GM12878 (cell line): Measurements from ENCODE around the gene FOXRED2. TPM values are rescaled to one million over a fixed set of nuclear protein-coding genes. Genes with fewer than 3 reads are reported as not detected.

ENCODE experiments used
- ATAC-seq: fragments of 200-7000 bp; cut with Tn5 transposase; 3 replicates; pipeline ENCODE4 v1.9.1; 2020; ENCODE audit warnings: mild to moderate bottlenecking, moderate library complexity
- BruUV-seq: library from RNA; stranded (reverse); fragments of 400-500 nt; replicated peaks from 2 replicates; lab custom pipeline; 2021; lab: Mats Ljungman, UMichigan
- CTCF ChIA-PET: fragments of 300-600 bp; sonication (Branson Sonifier 250); formaldehyde crosslinking; extraction: SDS; loops from one replicate; lab custom pipeline; 2021; ENCODE audit warnings: inconsistent platforms; lab: Yijun Ruan, JAX
- POLR2A ChIA-PET: fragments of 350-600 bp; formaldehyde crosslinking; extraction: SDS; loops from one replicate; lab custom pipeline; 2021; ENCODE audit warnings: inconsistent platforms; lab: Charles Lee
- RAD21 ChIA-PET: fragments of 300-600 bp; sonication (Branson Sonifier 250); formaldehyde crosslinking; loops from one replicate; lab custom pipeline; 2023; ENCODE audit warnings: antibody characterized with exemption; ENCODE audit not compliant: unreplicated experiment; lab: Charles Lee
- SMC1A ChIA-PET: fragments of 300-600 bp; sonication (Branson Sonifier 250); formaldehyde crosslinking; loops from one replicate; lab custom pipeline; 2023; ENCODE audit not compliant: unreplicated experiment, uncharacterized antibody; lab: Charles Lee
- DNase-seq: peaks from one replicate; pipeline ENCODE4 v3.0.0-alpha.2; 2011; ENCODE audit warnings: low read depth, low spot score
- FAIRE-seq: peaks from 3 replicates; lab custom pipeline; 2011; peaks lifted over from hg19 to GRCh38; lab: Jason Lieb, UNC
- H2AFZ ChIP-seq: 2 replicates; pipeline ENCODE4 v1.6.0; 2011; ENCODE audit warnings: low read depth, low read length, control low read depth; ENCODE audit not compliant: control insufficient read depth
- H3K27ac ChIP-seq: 2 replicates; pipeline ENCODE4 v1.5.1; 2011; ENCODE audit warnings: control low read depth; ENCODE audit not compliant: control insufficient read depth, insufficient read depth
- H3K27me3 ChIP-seq, 2 experiments: replicated peaks in 1 of 2; 2 replicates each; pipeline versions ENCODE4 v1.6.0 to v1.6.1; 2011; ENCODE audit warnings: low read length in 1 of 2; ENCODE audit not compliant: control insufficient read depth in 2 of 2, insufficient read depth in 2 of 2
- H3K36me3 ChIP-seq, 2 experiments: 2 replicates each; pipeline ENCODE4 v1.5.1; 2011; ENCODE audit warnings: low read length in 1 of 2; ENCODE audit not compliant: control insufficient read depth in 2 of 2, insufficient read depth in 2 of 2
- H3K4me1 ChIP-seq: 2 replicates; pipeline ENCODE4 v1.6.1; 2011; ENCODE audit warnings: mild to moderate bottlenecking, low read length, moderate library complexity, mixed read lengths; ENCODE audit not compliant: control insufficient read depth, insufficient read depth
- H3K4me2 ChIP-seq: 2 replicates; pipeline ENCODE4 v1.6.0; 2011; ENCODE audit warnings: control low read depth; ENCODE audit not compliant: control insufficient read depth, insufficient read depth
- H3K4me3 ChIP-seq: fragments of 200-600 bp; sonication (generic); 2 replicates; pipeline ENCODE4 v1.5.1; 2016
- H3K79me2 ChIP-seq: 2 replicates; pipeline ENCODE4 v1.6.0; 2011; ENCODE audit warnings: low read length; ENCODE audit not compliant: control insufficient read depth, insufficient read depth
- H3K9ac ChIP-seq: 2 replicates; pipeline ENCODE4 v1.8.0; 2011; ENCODE audit warnings: low read length, control low read depth, mixed read lengths; ENCODE audit not compliant: control insufficient read depth, insufficient read depth
- H3K9me3 ChIP-seq: replicated peaks from 3 replicates; pipeline ENCODE4 v1.5.1; 2011; ENCODE audit warnings: mild to moderate bottlenecking, low read length; ENCODE audit not compliant: control insufficient read depth, insufficient read depth
- H4K20me1 ChIP-seq: 2 replicates; pipeline ENCODE4 v1.6.0; 2011; ENCODE audit not compliant: control insufficient read depth, insufficient read depth
- MXI1 ChIP-seq: fragments of 150-350 bp; IDR thresholded peaks from 2 replicates; pipeline ENCODE4 v1.6.1; 2011; ENCODE audit warnings: low read depth, mild to moderate bottlenecking, inconsistent platforms, low read length, improper control_type of control experiment
- SRF ChIP-seq, 2 experiments: IDR thresholded peaks; 2 replicates each; pipeline ENCODE4 v1.6.1; 2011; ENCODE audit warnings: low read depth in 2 of 2, low read length in 2 of 2, mild to moderate bottlenecking in 1 of 2, moderate library complexity in 1 of 2
- WGBS: methylation state at CpG from one replicate; pipeline ENCODE4 v1.1.6; 2016; ENCODE audit warnings: low lambda C conversion rate; ENCODE audit not compliant: insufficient replicate concordance, insufficient coverage; ENCODE audit errors: missing lambda C conversion rate; 5-methylcytosine and 5-hydroxymethylcytosine counted together
- in situ Hi-C: fragments of 300-500 bp; cut with MboI; formaldehyde crosslinking; loops from 9 replicates; pipeline ENCODE4 v1.14.3; 2018; ENCODE audit warnings: mixed read lengths
- intact Hi-C: fragments of 100-400 bp; cut with micrococcal nuclease; formaldehyde crosslinking; loops from one replicate; pipeline ENCODE4 v1.14.2; 2022; ENCODE audit not compliant: unreplicated experiment
- polyA plus RNA-seq, 11 experiments: library from polyadenylated mRNA; depleted of rRNA in 4 of 11; unstranded in 6 of 11; stranded (reverse) in 5 of 11; fragments of >200 nt; fragmentation: Nextera tagmentation in 4 of 11; fragmentation: Illumina TruSeq in 1 of 11; extraction: Ambion mirVana in 4 of 11; extraction: Trizol in 1 of 11; gene quantifications; 1 replicate in 1 of 11; 2 replicates in 10 of 11; pipeline versions ENCODE4 v1.2.1 to v1.2.3, GENCODE V29; 2011 to 2016; ENCODE audit warnings: inconsistent platforms in 2 of 11, missing spikeins in 2 of 11, low read depth in 1 of 11
- total RNA-seq, 4 experiments: library from RNA; depleted of rRNA in 3 of 4; stranded (reverse); fragments of >200 nt in 3 of 4; fragmentation: Illumina TruSeq in 1 of 4; extraction: Trizol in 1 of 4; gene quantifications; 2 replicates each; pipeline versions ENCODE4 v1.2.1 to v1.2.3, GENCODE V29; 2013 to 2021
- TF ChIP-seq, protein P1 (sequence below): IDR thresholded peaks from 2 replicates; pipeline ENCODE4 v1.6.1; 2011; ENCODE audit warnings: borderline replicate concordance, low read depth, mild to moderate bottlenecking, moderate library complexity, low read length; ENCODE audit not compliant: insufficient read depth, poor library complexity, severe bottlenecking
- TF ChIP-seq, protein P2 (sequence below): fragments of 450-650 bp; formaldehyde crosslinking; IDR thresholded peaks from 2 replicates; pipeline ENCODE4 v1.4.0; 2020; ENCODE audit warnings: mild to moderate bottlenecking, moderate library complexity

The FOXRED2 gene
- total and polyA plus RNA-seq, 10 of the 15 experiments (the other 5 are each of a cell fraction or from before 2014, with no cell fraction given), result 1.8 to 28.8 (median 7.6) TPM

DNA sequence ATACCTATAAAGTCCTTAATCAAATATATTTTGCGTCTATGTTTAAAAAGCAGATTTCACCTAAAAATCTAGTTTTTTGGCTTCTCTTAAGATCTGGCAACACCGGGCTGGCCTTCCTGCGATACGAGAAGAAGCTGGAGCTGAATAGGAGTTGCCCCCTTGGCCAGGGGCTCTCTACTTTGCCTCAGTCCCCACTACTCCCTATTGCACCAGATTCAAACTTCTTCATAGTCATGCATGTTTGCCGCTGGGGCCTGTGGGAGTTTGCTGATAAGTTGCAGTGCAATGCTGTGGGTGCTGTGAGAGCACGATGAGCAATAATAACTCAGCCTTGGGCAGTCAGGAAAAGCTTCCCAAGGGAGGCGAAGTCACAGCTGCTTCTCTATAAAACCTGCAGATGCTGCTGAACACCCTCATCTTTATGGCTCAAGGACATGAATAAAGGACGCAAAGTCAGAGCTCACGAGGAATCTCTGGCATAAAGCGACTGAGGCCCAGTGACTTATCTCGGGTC lies 37.3 kb upstream of the FOXRED2 start:
- intact Hi-C loops, result loop anchor here (10.0 kb wide), 1 partner anchor 431 kb away; no protein-coding TSS in a partner anchor
- no peaks in the 10 kb centered on the region for H3K27me3 ChIP-seq
- no peaks in the 10 kb centered on the region for H3K79me2 ChIP-seq
- ATAC-seq (no peak), FAIRE-seq (no peak), DNase-seq (no peak)
- no peak overlapping the region for H3K9ac ChIP-seq
- WGBS, result 69% methylated on average over 11 of the region's 11 CpGs
- in situ Hi-C loops, result no loop called here
- no peak overlapping the region for H3K4me2 ChIP-seq
- H3K4me1 ChIP-seq, result no peaks in the 10 kb centered on the region
- no peak overlapping the region for H3K4me3 ChIP-seq
- no peaks in the 10 kb centered on the region for H3K9me3 ChIP-seq
- no TSS peak for BruUV-seq
- no peak overlapping the region for H2AFZ ChIP-seq
- TF ChIP-seq MXI1 (no peak), SRF (IDR thresholded peaks at IDR 0.05; ENCODE audit: low read depth in 2 of 2, low read length in 2 of 2) (no peak)
- TF ChIP-seq, protein P1, sequence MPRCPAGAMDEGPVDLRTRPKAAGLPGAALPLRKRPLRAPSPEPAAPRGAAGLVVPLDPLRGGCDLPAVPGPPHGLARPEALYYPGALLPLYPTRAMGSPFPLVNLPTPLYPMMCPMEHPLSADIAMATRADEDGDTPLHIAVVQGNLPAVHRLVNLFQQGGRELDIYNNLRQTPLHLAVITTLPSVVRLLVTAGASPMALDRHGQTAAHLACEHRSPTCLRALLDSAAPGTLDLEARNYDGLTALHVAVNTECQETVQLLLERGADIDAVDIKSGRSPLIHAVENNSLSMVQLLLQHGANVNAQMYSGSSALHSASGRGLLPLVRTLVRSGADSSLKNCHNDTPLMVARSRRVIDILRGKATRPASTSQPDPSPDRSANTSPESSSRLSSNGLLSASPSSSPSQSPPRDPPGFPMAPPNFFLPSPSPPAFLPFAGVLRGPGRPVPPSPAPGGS, result peak; percentile 79
- TF ChIP-seq, protein P2, sequence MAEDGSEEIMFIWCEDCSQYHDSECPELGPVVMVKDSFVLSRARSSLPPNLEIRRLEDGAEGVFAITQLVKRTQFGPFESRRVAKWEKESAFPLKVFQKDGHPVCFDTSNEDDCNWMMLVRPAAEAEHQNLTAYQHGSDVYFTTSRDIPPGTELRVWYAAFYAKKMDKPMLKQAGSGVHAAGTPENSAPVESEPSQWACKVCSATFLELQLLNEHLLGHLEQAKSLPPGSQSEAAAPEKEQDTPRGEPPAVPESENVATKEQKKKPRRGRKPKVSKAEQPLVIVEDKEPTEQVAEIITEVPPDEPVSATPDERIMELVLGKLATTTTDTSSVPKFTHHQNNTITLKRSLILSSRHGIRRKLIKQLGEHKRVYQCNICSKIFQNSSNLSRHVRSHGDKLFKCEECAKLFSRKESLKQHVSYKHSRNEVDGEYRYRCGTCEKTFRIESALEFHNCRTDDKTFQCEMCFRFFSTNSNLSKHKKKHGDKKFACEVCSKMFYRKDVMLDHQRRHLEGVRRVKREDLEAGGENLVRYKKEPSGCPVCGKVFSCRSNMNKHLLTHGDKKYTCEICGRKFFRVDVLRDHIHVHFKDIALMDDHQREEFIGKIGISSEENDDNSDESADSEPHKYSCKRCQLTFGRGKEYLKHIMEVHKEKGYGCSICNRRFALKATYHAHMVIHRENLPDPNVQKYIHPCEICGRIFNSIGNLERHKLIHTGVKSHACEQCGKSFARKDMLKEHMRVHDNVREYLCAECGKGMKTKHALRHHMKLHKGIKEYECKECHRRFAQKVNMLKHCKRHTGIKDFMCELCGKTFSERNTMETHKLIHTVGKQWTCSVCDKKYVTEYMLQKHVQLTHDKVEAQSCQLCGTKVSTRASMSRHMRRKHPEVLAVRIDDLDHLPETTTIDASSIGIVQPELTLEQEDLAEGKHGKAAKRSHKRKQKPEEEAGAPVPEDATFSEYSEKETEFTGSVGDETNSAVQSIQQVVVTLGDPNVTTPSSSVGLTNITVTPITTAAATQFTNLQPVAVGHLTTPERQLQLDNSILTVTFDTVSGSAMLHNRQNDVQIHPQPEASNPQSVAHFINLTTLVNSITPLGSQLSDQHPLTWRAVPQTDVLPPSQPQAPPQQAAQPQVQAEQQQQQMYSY (CRISPR knock-in tag), result no peak
- ChIA-PET CTCF (interaction anchor here (1.0 kb wide), 2 partner anchors 312 to 434 kb away, joined by 3 read pairs; no protein-coding TSS in a partner anchor), RAD21 (no interaction called here), SMC1A (no interaction called here), POLR2A (no interaction called here)
- H3K36me3 ChIP-seq, result no peaks in the 10 kb centered on the region
- H3K27ac ChIP-seq, result no peak overlapping the region
- H4K20me1 ChIP-seq, result no peaks in the 10 kb centered on the region
